Endothelial cell of umbilical vein (primary cell): ENCODE measurements around the gene SMARCC1. TPM values are rescaled to one million over a fixed set of nuclear protein-coding genes. Genes with fewer than 3 reads are reported as not detected.

Experiments used
- BruUV-seq: library from RNA; stranded (reverse); fragments of 400-500 nt; replicated peaks from 2 replicates; lab custom pipeline; 2021; lab: Mats Ljungman, UMichigan
- CTCF ChIA-PET: fragments of 300-600, 350-600 bp; sonication (Branson Sonifier 250); formaldehyde crosslinking; loops from one replicate; lab custom pipeline; 2021; ENCODE audit warnings: antibody characterized with exemption, inconsistent platforms; lab: Charles Lee
- POLR2A ChIA-PET: fragments of 300-600, 350-600 bp; sonication (Branson Sonifier 250); formaldehyde crosslinking; loops from one replicate; lab custom pipeline; 2021; ENCODE audit warnings: antibody characterized with exemption, inconsistent platforms; lab: Charles Lee
- DNase-seq: peaks from one replicate; pipeline ENCODE4 v3.0.0-alpha.2; 2011; ENCODE audit warnings: low read depth, low spot score
- FAIRE-seq: peaks from 2 replicates; lab custom pipeline; 2011; peaks lifted over from hg19 to GRCh38; lab: Jason Lieb, UNC
- H2AFZ ChIP-seq: 2 replicates; pipeline ENCODE4 v1.6.0; 2012; ENCODE audit warnings: low read depth, low read length, control low read depth, inconsistent platforms
- H3K27ac ChIP-seq: 2 replicates; pipeline ENCODE4 v1.5.1; 2011; ENCODE audit warnings: low read depth, mild to moderate bottlenecking, control low read depth, low read length, moderate library complexity; ENCODE audit not compliant: insufficient read depth
- H3K27me3 ChIP-seq, 2 experiments: 2 replicates each; pipeline versions ENCODE4 v1.6.0 to v1.6.1; 2011; ENCODE audit warnings: low read length in 2 of 2, mixed read lengths in 1 of 2; ENCODE audit not compliant: control insufficient read depth in 2 of 2, insufficient read depth in 2 of 2
- H3K36me3 ChIP-seq, 2 experiments: 2 replicates in 1 of 2; 3 replicates in 1 of 2; pipeline ENCODE4 v1.5.1; 2011; ENCODE audit warnings: low read length in 2 of 2, mild to moderate bottlenecking in 1 of 2, moderate library complexity in 1 of 2; ENCODE audit not compliant: control insufficient read depth in 2 of 2, insufficient read depth in 2 of 2; ENCODE audit errors: extremely low read depth in 1 of 2
- H3K4me1 ChIP-seq: 3 replicates; pipeline ENCODE4 v1.5.1; 2011; ENCODE audit warnings: mild to moderate bottlenecking, low read length; ENCODE audit not compliant: control insufficient read depth, insufficient read depth; ENCODE audit errors: extremely low read depth
- H3K4me2 ChIP-seq: 2 replicates; pipeline ENCODE4 v1.6.1; 2011; ENCODE audit warnings: low read length, control low read depth, mixed read lengths; ENCODE audit not compliant: insufficient read depth
- H3K4me3 ChIP-seq, 3 experiments: fragments of 200-600 bp in 1 of 3; sonication (generic), shearing (Covaris generic) in 1 of 3; replicated peaks in 1 of 3; 2 replicates each; pipeline ENCODE4 v1.5.1; 2011 to 2016; ENCODE audit warnings: control low read depth in 3 of 3, low read length in 3 of 3, mild to moderate bottlenecking in 2 of 3, inconsistent platforms in 1 of 3, low read depth in 1 of 3, moderate library complexity in 1 of 3; ENCODE audit not compliant: insufficient read depth in 1 of 3
- H3K79me2 ChIP-seq: 2 replicates; pipeline ENCODE4 v1.6.0; 2012; ENCODE audit warnings: low read length, inconsistent platforms; ENCODE audit not compliant: control insufficient read depth, insufficient read depth
- H3K9ac ChIP-seq: replicated peaks from 2 replicates; pipeline ENCODE3; 2011; ENCODE audit warnings: low read length, control low read depth; ENCODE audit not compliant: insufficient read depth; ENCODE audit errors: extremely low read depth
- H3K9me1 ChIP-seq: replicated peaks from 3 replicates; pipeline ENCODE4 v1.6.0; 2011; ENCODE audit warnings: mild to moderate bottlenecking, low read length; ENCODE audit not compliant: control insufficient read depth, insufficient read depth; ENCODE audit errors: extremely low read depth
- H3K9me3 ChIP-seq: replicated peaks from 2 replicates; pipeline ENCODE4 v1.5.1; 2012; ENCODE audit warnings: low read length, inconsistent platforms; ENCODE audit not compliant: control insufficient read depth, insufficient read depth
- H4K20me1 ChIP-seq: replicated peaks from 2 replicates; pipeline ENCODE3; 2011; ENCODE audit warnings: mild to moderate bottlenecking, low read length; ENCODE audit not compliant: control insufficient read depth, insufficient read depth; ENCODE audit errors: extremely low read depth
- EZH2 ChIP-seq: IDR thresholded peaks from 2 replicates; pipeline ENCODE4 v1.6.1; 2012; ENCODE audit warnings: borderline replicate concordance, low read depth, mild to moderate bottlenecking, moderate library complexity, low read length, inconsistent platforms; ENCODE audit not compliant: severe bottlenecking
- FOS ChIP-seq: IDR thresholded peaks from 2 replicates; pipeline ENCODE4 v1.6.1; 2011; ENCODE audit warnings: mild to moderate bottlenecking, low read length, moderate library complexity, borderline replicate concordance; ENCODE audit not compliant: insufficient read depth
- GATA2 ChIP-seq: IDR thresholded peaks from 2 replicates; pipeline ENCODE4 v1.7.0; 2011; ENCODE audit warnings: low read depth, mild to moderate bottlenecking, moderate library complexity, mixed read lengths, low read length; ENCODE audit not compliant: insufficient read length, insufficient read depth
- JUN ChIP-seq: IDR thresholded peaks from 2 replicates; pipeline ENCODE4 v1.6.1; 2011; ENCODE audit warnings: borderline replicate concordance, low read depth; ENCODE audit not compliant: insufficient read length, insufficient read depth
- MAX ChIP-seq: IDR thresholded peaks from 2 replicates; pipeline ENCODE4 v1.6.1; 2011; ENCODE audit not compliant: insufficient read depth, insufficient read length
- MYC ChIP-seq: IDR thresholded peaks from one replicate; pipeline ENCODE4 v1.6.1; 2011; ENCODE audit warnings: mild to moderate bottlenecking, low read depth, low read length
- POLR2A ChIP-seq: IDR thresholded peaks from 2 replicates; pipeline ENCODE4 v1.6.1; 2012; ENCODE audit warnings: low read depth, mild to moderate bottlenecking, control low read depth, low read length
- POLR2AphosphoS5 ChIP-seq: IDR thresholded peaks from 2 replicates; pipeline ENCODE4 v1.6.1; 2012; ENCODE audit warnings: low read depth, mild to moderate bottlenecking, control low read depth, low read length, moderate library complexity; ENCODE audit not compliant: insufficient read depth
- dilution Hi-C: fragments of 300-500 bp; cut with MboI; formaldehyde crosslinking; loops from one replicate; pipeline ENCODE4 v1.15.0; 2019; ENCODE audit warnings: low sequenced_read_pairs; ENCODE audit not compliant: extremely low pct_ligation_motif_present
- intact Hi-C: fragments of 100-400 bp; cut with micrococcal nuclease; formaldehyde crosslinking; loops from one replicate; pipeline ENCODE4 v1.10.0; 2022
- polyA plus RNA-seq, 4 experiments: library from polyadenylated mRNA; depleted of rRNA in 3 of 4; stranded (reverse) in 3 of 4; unstranded in 1 of 4; fragments of >200 nt; gene quantifications; 2 replicates each; pipeline versions ENCODE4 v1.2.1 to v1.2.3, GENCODE V29; 2011 to 2012; ENCODE audit warnings: missing spikeins in 1 of 4
- total RNA-seq: library from RNA; stranded (reverse); gene quantifications from 2 replicates; pipeline ENCODE4 v1.2.3, GENCODE V29; 2021
- TF ChIP-seq, protein P1 (sequence below), 2 donors: IDR thresholded peaks; 1 replicate in 1 of 2; 2 replicates in 1 of 2; pipeline ENCODE4 v1.5.1; 2011; ENCODE audit warnings: low read length in 2 of 2, mild to moderate bottlenecking in 2 of 2, moderate library complexity in 2 of 2, control low read depth in 1 of 2, inconsistent platforms in 1 of 2, low read depth in 1 of 2; ENCODE audit not compliant: insufficient read depth in 1 of 2; ENCODE audit errors: extremely low read depth in 1 of 2

SMARCC1 gene
- total and polyA plus RNA-seq, 2 donors (not counting 3 experiments of a cell fraction or from before 2014, with no cell fraction given), result 23.0 to 138 TPM

GRCh38 chr3:47825590-47825989 lies 43.9 kb upstream of the SMARCC1 start:
- POLR2A ChIA-PET, result interaction anchor here (1.2 to 1.4 kb wide), 3 partner anchors 12 to 303 kb away, joined by 3 to 6 read pairs (median 3); no protein-coding TSS in a partner anchor

More at GRCh38 chr3:47825590-47825989, 43.9 kb upstream of the SMARCC1 start:
- H4K20me1 ChIP-seq, result no peaks in the 10 kb centered on the region
- CTCF ChIA-PET, result interaction anchor here (0.7 to 4.1 kb wide), 16 partner anchors 10 to 333 kb away, joined by 3 to 69 read pairs (median 6); partner anchors contain the start of gene DHX30
- H3K9me1 ChIP-seq, result peaks cover 3% of the 10 kb centered on the region
- H3K79me2 ChIP-seq, result peaks cover 30% of the 10 kb centered on the region
- dilution Hi-C loops, result no loop called here
- H3K4me2 ChIP-seq, result peak overlapping the region; percentile 96
- no peaks in the 10 kb centered on the region for H3K27me3 ChIP-seq
- TF ChIP-seq JUN, result no peak
- no peak for TF ChIP-seq POLR2AphosphoS5
- no peak for TF ChIP-seq FOS
- TF ChIP-seq, protein P1, sequence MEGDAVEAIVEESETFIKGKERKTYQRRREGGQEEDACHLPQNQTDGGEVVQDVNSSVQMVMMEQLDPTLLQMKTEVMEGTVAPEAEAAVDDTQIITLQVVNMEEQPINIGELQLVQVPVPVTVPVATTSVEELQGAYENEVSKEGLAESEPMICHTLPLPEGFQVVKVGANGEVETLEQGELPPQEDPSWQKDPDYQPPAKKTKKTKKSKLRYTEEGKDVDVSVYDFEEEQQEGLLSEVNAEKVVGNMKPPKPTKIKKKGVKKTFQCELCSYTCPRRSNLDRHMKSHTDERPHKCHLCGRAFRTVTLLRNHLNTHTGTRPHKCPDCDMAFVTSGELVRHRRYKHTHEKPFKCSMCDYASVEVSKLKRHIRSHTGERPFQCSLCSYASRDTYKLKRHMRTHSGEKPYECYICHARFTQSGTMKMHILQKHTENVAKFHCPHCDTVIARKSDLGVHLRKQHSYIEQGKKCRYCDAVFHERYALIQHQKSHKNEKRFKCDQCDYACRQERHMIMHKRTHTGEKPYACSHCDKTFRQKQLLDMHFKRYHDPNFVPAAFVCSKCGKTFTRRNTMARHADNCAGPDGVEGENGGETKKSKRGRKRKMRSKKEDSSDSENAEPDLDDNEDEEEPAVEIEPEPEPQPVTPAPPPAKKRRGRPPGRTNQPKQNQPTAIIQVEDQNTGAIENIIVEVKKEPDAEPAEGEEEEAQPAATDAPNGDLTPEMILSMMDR (IDR thresholded peaks at IDR 0.05; ENCODE audit: extremely low read depth in 1 of 2, insufficient read depth in 1 of 2, low read depth in 1 of 2, low read length in 2 of 2), result no peak
- TF ChIP-seq MYC, result no peak
- no peak for TF ChIP-seq MAX
- TF ChIP-seq POLR2A, result no peak
- no peak for TF ChIP-seq EZH2
- TF ChIP-seq GATA2, result no peak
- H3K27ac ChIP-seq, result peak overlapping the region; percentile 68
- H3K4me1 ChIP-seq, result peaks cover 19% of the 10 kb centered on the region
- peak overlapping the region; percentile 92 for H3K9ac ChIP-seq
- peak overlapping the region; percentile 86 for H2AFZ ChIP-seq
- H3K36me3 ChIP-seq, result peaks cover 5 to 16% of the 10 kb centered on the region in 2 experiments
- TSS peak; percentile 31 for BruUV-seq
- peak overlapping the region; percentile 78 to 97 (median 82) for H3K4me3 ChIP-seq
- intact Hi-C loops, result loop anchor here (1.0 kb wide), 3 partner anchors 22 to 326 kb away; partner anchors contain the start of gene DHX30
- no peak for DNase-seq
- H3K9me3 ChIP-seq, result no peaks in the 10 kb centered on the region
- no peak for FAIRE-seq
